Naive thymus-derived CD4-positive, alpha-beta T cell (primary cell): ENCODE results near the gene PMVK. TPM values are rescaled to one million over a fixed set of nuclear protein-coding genes. Genes with fewer than 3 reads are reported as not detected.

ENCODE experiments used
- ATAC-seq: fragments of 150-1000 bp; cut with Tn5 transposase; 2 replicates; pipeline ENCODE4 v1.10.0; 2021; ENCODE audit warnings: mild to moderate bottlenecking, moderate library complexity
- CTCF ChIA-PET: fragments of 350-600 bp; sonication (Branson Sonifier 250); formaldehyde crosslinking; loops from one replicate; lab custom pipeline; 2021; ENCODE audit warnings: antibody characterized with exemption; lab: Charles Lee
- POLR2A ChIA-PET: fragments of 350-600 bp; sonication (Branson Sonifier 250); formaldehyde crosslinking; loops from one replicate; lab custom pipeline; 2021; ENCODE audit warnings: antibody characterized with exemption, inconsistent platforms; lab: Charles Lee
- DNase-seq, 9 donors: peaks; one replicate each; pipeline versions ENCODE4 v3.0.0 to v3.0.0-alpha.2; 2020 to 2022; ENCODE audit warnings: mixed read lengths in 1 of 9
- H3K27ac ChIP-seq: one replicate; pipeline ENCODE4 v1.7.0; 2013; ENCODE audit warnings: mild to moderate bottlenecking, low read depth, low read length, moderate library complexity
- H3K27me3 ChIP-seq, 2 donors: one replicate each; pipeline ENCODE4 v1.7.0; 2013; ENCODE audit warnings: low read length in 2 of 2, mild to moderate bottlenecking in 2 of 2, moderate library complexity in 2 of 2; ENCODE audit not compliant: control insufficient read depth in 2 of 2, insufficient read depth in 2 of 2
- H3K36me3 ChIP-seq, 3 experiments: 1 replicate in 2 of 3; 2 replicates in 1 of 3; pipeline ENCODE4 v1.7.0; 2013; ENCODE audit warnings: low read length in 3 of 3, mild to moderate bottlenecking in 3 of 3, moderate library complexity in 1 of 3; ENCODE audit not compliant: insufficient read depth in 3 of 3, control insufficient read depth in 2 of 3
- H3K4me1 ChIP-seq, 2 donors: one replicate each; pipeline ENCODE4 v1.7.0; 2013; ENCODE audit warnings: low read length in 2 of 2, mild to moderate bottlenecking in 2 of 2, moderate library complexity in 1 of 2; ENCODE audit not compliant: control insufficient read depth in 2 of 2, insufficient read depth in 2 of 2
- H3K4me3 ChIP-seq: 2 replicates; pipeline ENCODE4 v1.7.0; 2013; ENCODE audit warnings: mild to moderate bottlenecking, low read length
- H3K9me3 ChIP-seq, 3 experiments: 1 replicate in 2 of 3; 2 replicates in 1 of 3; pipeline ENCODE4 v1.7.0; 2013; ENCODE audit warnings: low read length in 3 of 3; ENCODE audit not compliant: control insufficient read depth in 2 of 3
- H3K27ac Mint-ChIP-seq, 9 donors: one replicate each; pipeline ENCODE4 v1.8.0; 2020 to 2022; ENCODE audit warnings: mixed read lengths in 9 of 9, mild to moderate bottlenecking in 8 of 9, moderate library complexity in 5 of 9, inconsistent platforms in 2 of 9
- H3K27me3 Mint-ChIP-seq, 5 donors: one replicate each; pipeline ENCODE4 v1.8.0; 2021 to 2022; ENCODE audit warnings: mixed read lengths in 5 of 5, mild to moderate bottlenecking in 1 of 5
- H3K36me3 Mint-ChIP-seq, 5 donors: one replicate each; pipeline ENCODE4 v1.8.0; 2020 to 2022; ENCODE audit warnings: mixed read lengths in 5 of 5, mild to moderate bottlenecking in 3 of 5, inconsistent platforms in 1 of 5
- H3K4me1 Mint-ChIP-seq, 7 donors: one replicate each; pipeline ENCODE4 v1.8.0; 2020 to 2022; ENCODE audit warnings: mixed read lengths in 7 of 7, mild to moderate bottlenecking in 3 of 7, inconsistent platforms in 1 of 7
- H3K4me3 Mint-ChIP-seq, 10 donors: one replicate each; pipeline ENCODE4 v1.8.0; 2020 to 2022; ENCODE audit warnings: mild to moderate bottlenecking in 10 of 10, mixed read lengths in 10 of 10, moderate library complexity in 6 of 10, inconsistent platforms in 2 of 10
- H3K9me3 Mint-ChIP-seq, 11 donors: one replicate each; pipeline ENCODE4 v1.8.0; 2020 to 2022; ENCODE audit warnings: mixed read lengths in 11 of 11, mild to moderate bottlenecking in 4 of 11, inconsistent platforms in 1 of 11, moderate library complexity in 1 of 11
- intact Hi-C, 2 donors: fragments of 100-400 bp; cut with micrococcal nuclease; formaldehyde crosslinking; loops; one replicate each; pipeline ENCODE4 v1.15.1; 2023
- polyA plus RNA-seq, 2 donors: library from polyadenylated mRNA; unstranded; fragments of 300-500 nt; fragmentation: Illumina TruSeq; gene quantifications; one replicate each; pipeline ENCODE4 v1.2.3, GENCODE V29; 2021
- total RNA-seq, 6 experiments: library from RNA in 5 of 6; stranded (reverse) in 5 of 6; gene quantifications; 1 replicate in 5 of 6; 2 replicates in 1 of 6; pipeline ENCODE4 v1.2.3 and lab custom pipeline; 2021 to 2026

Gene PMVK
- total and polyA plus RNA-seq, 7 experiments from 2014 or later: 11.3 to 41.4 (median 14.0) TPM

DNA sequence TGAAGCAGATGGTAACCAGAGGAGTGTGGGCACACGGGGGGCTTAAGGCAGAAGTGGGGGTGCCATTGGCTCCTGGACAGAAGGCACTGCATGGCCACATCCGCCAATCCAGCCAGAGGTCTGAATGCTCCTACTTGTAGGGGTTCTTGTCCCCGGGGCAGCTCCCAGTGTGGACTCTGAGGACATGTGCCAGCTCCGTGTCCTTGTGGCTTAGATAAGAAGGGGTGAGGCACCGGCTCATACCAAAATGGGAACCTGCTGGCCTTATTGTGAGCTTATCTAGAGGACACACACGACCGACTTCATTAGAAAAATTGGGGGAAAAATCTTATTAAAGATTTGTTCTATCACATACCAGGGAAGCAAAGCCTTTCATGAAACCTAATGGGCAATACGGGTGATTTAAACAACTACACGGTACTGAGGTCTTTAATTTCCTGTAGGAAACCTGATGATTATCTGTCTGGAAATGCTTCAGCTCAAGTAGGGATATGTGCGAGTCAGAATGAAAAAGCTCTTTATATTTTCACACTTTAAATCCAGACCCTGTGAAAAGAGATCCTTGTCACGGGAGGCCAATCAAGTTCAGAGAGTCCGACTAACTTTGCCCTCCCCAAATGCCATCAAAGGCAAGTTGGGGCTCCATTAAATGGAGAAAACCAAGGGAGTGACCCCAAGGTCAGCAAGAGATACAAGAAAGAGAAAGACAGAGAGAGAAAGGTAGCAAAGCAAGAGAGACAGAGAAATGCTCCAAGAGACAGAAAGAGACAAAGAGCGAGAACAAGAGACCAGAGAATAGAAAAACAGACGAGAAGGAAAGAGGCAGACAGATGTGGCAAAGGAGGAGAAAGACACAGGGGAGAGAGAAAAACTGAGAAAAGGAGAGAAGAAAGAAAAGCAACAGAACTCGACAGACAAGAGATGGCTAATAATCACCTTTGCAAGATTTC lies 52.3 kb downstream of the PMVK start:
- ATAC-seq: no peak

DNA sequence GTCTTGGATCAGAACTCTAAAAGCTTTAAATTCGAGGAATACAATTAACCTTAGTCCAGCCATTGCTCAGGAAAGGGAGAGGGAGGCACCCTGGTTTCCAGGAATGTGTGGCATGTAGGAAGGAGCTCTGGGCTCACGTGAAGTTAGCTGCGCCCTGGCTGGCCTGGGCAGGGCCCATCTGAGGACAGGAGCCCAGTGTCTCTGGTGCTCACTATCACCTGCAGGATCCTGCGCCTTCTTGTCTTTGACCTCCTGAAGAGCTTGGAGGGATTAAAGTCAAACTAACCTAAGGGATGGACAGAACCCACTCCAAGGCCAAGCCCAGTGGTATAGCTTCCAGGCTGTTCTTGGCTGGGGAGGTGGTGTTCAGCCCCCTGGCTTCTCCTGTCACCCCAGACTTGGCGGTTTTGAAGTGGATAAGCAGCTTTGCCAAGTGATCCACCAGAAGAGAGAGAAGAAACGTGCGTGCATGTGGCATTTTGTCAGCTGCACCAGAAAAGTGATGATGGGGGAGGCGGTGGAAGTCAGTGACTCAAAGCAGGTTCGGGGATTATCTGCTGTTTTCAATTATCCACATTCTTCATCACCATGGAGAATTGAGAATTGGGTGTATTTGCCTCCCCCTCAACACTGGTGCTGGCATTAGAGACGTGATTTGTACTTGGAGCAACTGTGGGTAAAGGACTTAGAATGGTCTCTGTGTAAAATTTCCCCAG lies 54.5 kb downstream of the PMVK start:
- POLR2A ChIA-PET: interaction anchor here (0.6 kb wide), 1 partner anchor 24 kb away, joined by 3 read pairs; no protein-coding TSS in a partner anchor
- Mint-ChIP-seq H3K27ac (no peak overlapping the region), H3K4me3 (no peak overlapping the region), H3K27me3 (no peaks in the 10 kb centered on the region), H3K4me1 (peaks cover 0 to 16% (median 0%) of the 10 kb centered on the region in 7 donors), H3K36me3 (no peaks in the 10 kb centered on the region), H3K9me3 (no peaks in the 10 kb centered on the region)
- H3K9me3 ChIP-seq: no peaks in the 10 kb centered on the region
- H3K36me3 ChIP-seq: no peaks in the 10 kb centered on the region
- no peak for ATAC-seq
- H3K4me1 ChIP-seq: no peaks in the 10 kb centered on the region
- H3K27me3 ChIP-seq: no peaks in the 10 kb centered on the region
- no peak for DNase-seq
- H3K4me3 ChIP-seq: no peak overlapping the region
- H3K27ac ChIP-seq: no peak overlapping the region
- intact Hi-C loops: no loop called here
- CTCF ChIA-PET: interaction anchor here (0.5 to 2.1 kb wide), 12 partner anchors 9 to 493 kb away, joined by 3 to 6 read pairs (median 3); no protein-coding TSS in a partner anchor

More for the DNA sequence above, 52.3 kb downstream of the PMVK start:
- no peaks in the 10 kb centered on the region for H3K9me3 Mint-ChIP-seq
- H3K27me3 Mint-ChIP-seq: peaks cover 0 to 4% (median 0%) of the 10 kb centered on the region in 5 donors
- Histone ChIP-seq H3K36me3 (no peaks in the 10 kb centered on the region), H3K27me3 (no peaks in the 10 kb centered on the region), H3K4me3 (no peak overlapping the region), H3K9me3 (no peaks in the 10 kb centered on the region), H3K27ac (no peak overlapping the region), H3K4me1 (no peaks in the 10 kb centered on the region)
- H3K36me3 Mint-ChIP-seq: no peaks in the 10 kb centered on the region
- CTCF ChIA-PET: interaction anchor here (0.7 kb wide), 1 partner anchor 218 kb away, joined by 3 read pairs; no protein-coding TSS in a partner anchor
- peaks cover 0 to 18% (median 0%) of the 10 kb centered on the region in 7 donors for H3K4me1 Mint-ChIP-seq
- H3K4me3 Mint-ChIP-seq: no peak overlapping the region
- H3K27ac Mint-ChIP-seq: no peak overlapping the region
- intact Hi-C loops: no loop called here
- POLR2A ChIA-PET: interaction anchor here (0.9 kb wide), 1 partner anchor 122 kb away, joined by 3 read pairs; no protein-coding TSS in a partner anchor
- DNase-seq: no peak

DNA sequence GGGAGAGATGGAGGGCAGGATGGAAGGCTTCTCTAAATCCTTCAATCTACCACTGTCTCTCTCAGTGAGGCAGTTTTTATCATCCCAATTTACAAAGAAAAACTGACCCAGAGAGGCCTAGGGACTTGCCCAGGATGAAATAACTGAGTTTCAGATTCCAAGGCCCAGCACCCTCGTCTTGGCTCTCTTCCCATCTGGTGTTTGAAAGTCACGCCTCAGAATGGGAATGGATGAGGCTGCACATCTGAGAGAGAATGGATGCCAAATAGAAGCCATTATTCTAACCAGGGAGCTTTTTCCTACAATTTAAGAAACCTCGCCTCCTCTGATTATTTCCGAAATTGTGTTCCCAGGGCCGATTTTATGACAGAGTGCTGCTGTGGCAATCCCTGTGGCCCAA lies 55.8 kb downstream of the PMVK start:
- Histone ChIP-seq H3K4me3 (no peak overlapping the region), H3K27me3 (no peaks in the 10 kb centered on the region), H3K36me3 (no peaks in the 10 kb centered on the region), H3K9me3 (no peaks in the 10 kb centered on the region), H3K27ac (no peak overlapping the region), H3K4me1 (no peaks in the 10 kb centered on the region)
- intact Hi-C loops: no loop called here
- Mint-ChIP-seq H3K9me3 (no peaks in the 10 kb centered on the region), H3K36me3 (no peaks in the 10 kb centered on the region), H3K27ac (no peak overlapping the region), H3K27me3 (no peaks in the 10 kb centered on the region), H3K4me1 (peaks cover 0 to 3% (median 0%) of the 10 kb centered on the region in 7 donors), H3K4me3 (no peak overlapping the region)
- CTCF ChIA-PET: interaction anchor here (0.5 to 1.4 kb wide), 5 partner anchors 16 to 211 kb away, joined by 3 to 6 read pairs (median 4); no protein-coding TSS in a partner anchor
- POLR2A ChIA-PET: no interaction called here
- ATAC-seq (no peak), DNase-seq (no peak)

DNA sequence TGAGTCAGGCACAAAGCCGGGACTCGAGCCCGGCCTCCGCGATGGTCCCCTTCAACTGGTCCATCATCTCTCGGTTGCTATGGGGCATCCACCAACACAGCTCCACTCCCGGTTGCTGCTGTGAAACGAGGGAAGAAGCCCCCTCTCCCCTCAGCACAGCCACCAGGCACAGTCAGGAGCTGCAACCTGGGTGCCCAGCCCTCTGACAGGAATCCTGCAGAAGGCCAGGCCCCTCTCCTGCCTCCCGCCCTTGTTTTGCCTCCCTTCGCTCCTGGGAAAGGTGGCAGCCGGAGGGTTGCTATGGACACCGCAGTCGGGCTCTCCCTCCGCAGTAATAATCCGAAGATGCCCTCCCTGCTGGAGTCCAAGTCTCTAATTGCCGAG lies 57.5 kb downstream of the PMVK start:
- Histone ChIP-seq H3K27me3 (no peaks in the 10 kb centered on the region), H3K4me3 (no peak overlapping the region), H3K4me1 (no peaks in the 10 kb centered on the region), H3K27ac (no peak overlapping the region), H3K9me3 (no peaks in the 10 kb centered on the region), H3K36me3 (no peaks in the 10 kb centered on the region)
- POLR2A ChIA-PET: interaction anchor here (0.6 to 1.0 kb wide), 4 partner anchors 88 to 911 kb away, joined by 3 read pairs; partner anchors contain the start of gene CREB3L4
- H3K27me3 Mint-ChIP-seq: peaks cover 0 to 2% (median 0%) of the 10 kb centered on the region in 5 donors
- CTCF ChIA-PET: interaction anchor here (0.5 to 2.6 kb wide), 15 partner anchors 9 to 843 kb away, joined by 3 to 18 read pairs (median 3); no protein-coding TSS in a partner anchor
- DNase-seq (no peak), ATAC-seq (no peak)
- H3K36me3 Mint-ChIP-seq: no peaks in the 10 kb centered on the region
- H3K27ac Mint-ChIP-seq: no peak overlapping the region
- H3K4me1 Mint-ChIP-seq: peaks cover 0 to 5% (median 0%) of the 10 kb centered on the region in 7 donors
- no peak overlapping the region for H3K4me3 Mint-ChIP-seq
- no peaks in the 10 kb centered on the region for H3K9me3 Mint-ChIP-seq
- intact Hi-C loops: no loop called here

DNA sequence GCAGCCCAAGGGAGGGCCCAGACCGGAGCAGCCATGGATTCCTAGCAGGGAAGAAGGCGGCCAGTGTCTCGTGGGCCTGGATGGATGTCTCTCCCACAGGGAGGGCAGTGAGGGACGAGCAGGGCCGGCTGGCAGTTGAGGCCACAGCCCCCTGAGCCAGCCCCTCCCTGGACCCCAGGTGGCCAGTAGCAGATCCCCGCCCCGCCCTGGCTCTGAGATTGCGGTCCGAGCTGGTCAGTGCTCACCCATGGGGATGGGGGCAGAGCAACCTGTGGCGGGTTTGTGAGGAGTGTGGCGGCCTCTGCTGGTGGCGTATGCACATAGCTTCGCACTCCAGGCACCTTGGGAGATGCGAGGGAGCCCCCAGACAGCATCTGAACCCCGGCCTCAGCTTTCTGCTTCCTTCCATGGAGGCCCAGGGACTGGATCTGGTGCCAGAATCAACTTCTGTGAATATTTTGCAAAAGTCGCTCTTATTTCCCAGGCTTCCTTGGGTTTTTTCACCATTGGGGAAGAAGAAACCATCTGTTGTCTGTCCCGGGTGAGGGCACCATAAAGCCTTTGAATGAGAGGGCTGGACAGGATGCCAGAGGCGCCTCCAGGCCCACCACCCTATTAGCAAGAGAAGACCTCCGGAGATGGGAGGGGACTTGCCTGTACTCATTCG lies 58.0 kb downstream of the PMVK start:
- ChIA-PET CTCF (interaction anchor here (0.5 to 2.6 kb wide), 14 partner anchors 9 to 842 kb away, joined by 3 to 18 read pairs (median 3); no protein-coding TSS in a partner anchor), POLR2A (interaction anchor here (0.6 to 1.0 kb wide), 4 partner anchors 87 to 911 kb away, joined by 3 read pairs; partner anchors contain the start of gene CREB3L4)
- Histone ChIP-seq H3K9me3 (no peaks in the 10 kb centered on the region), H3K4me3 (no peak overlapping the region), H3K27me3 (no peaks in the 10 kb centered on the region), H3K36me3 (no peaks in the 10 kb centered on the region), H3K27ac (no peak overlapping the region), H3K4me1 (no peaks in the 10 kb centered on the region)
- Mint-ChIP-seq H3K27ac (peak overlapping the region in 1 of 9 donors; percentile 56), H3K27me3 (peaks cover 0 to 2% (median 0%) of the 10 kb centered on the region in 5 donors), H3K4me3 (no peak overlapping the region), H3K9me3 (no peaks in the 10 kb centered on the region), H3K36me3 (no peaks in the 10 kb centered on the region), H3K4me1 (peaks cover 0 to 8% (median 0%) of the 10 kb centered on the region in 7 donors)
- DNase-seq (peak; percentile 43 to 73 (median 60)), ATAC-seq (peak; percentile 94)
- intact Hi-C loops: loop anchor here (1.0 kb wide), 6 partner anchors 87 to 398 kb away; partner anchors contain the start of gene ADAR (in 1 of the 2)
